Thyroid gland (tissue), 4 donors: Measurements from ENCODE around the gene ELOVL7. TPM values are rescaled to one million over a fixed set of nuclear protein-coding genes. Genes with fewer than 3 reads are reported as not detected.
"Not testable (repeated sequence)": the region's sequence is repeated elsewhere in the genome, so short reads cannot be mapped to it uniquely, and the experiment has no call there.

Source experiments
- DNase-seq, 2 donors: peaks; one replicate each; pipeline ENCODE4 v3.0.0-alpha.2; 2019
- H3K27ac ChIP-seq, 3 donors: fragments of 200-600 bp; sonication (generic); 1 replicate in 2 of 3; 2 replicates in 1 of 3; pipeline ENCODE4 v1.5.1; 2016 to 2019; ENCODE audit warnings: mild to moderate bottlenecking in 1 of 3, moderate library complexity in 1 of 3
- H3K27me3 ChIP-seq: fragments of 200-600 bp; sonication (generic); one replicate; pipeline ENCODE4 v1.5.1; 2019
- H3K36me3 ChIP-seq, 2 donors: fragments of 200-600 bp; sonication (generic); one replicate each; pipeline ENCODE4 v1.5.1; 2016 to 2019
- H3K4me1 ChIP-seq, 2 donors: fragments of 200-600 bp; sonication (generic); one replicate each; pipeline ENCODE4 v1.5.1; 2017 to 2019
- H3K4me3 ChIP-seq, 3 donors: fragments of 200-600 bp; sonication (generic); replicated peaks in 1 of 3; 1 replicate in 2 of 3; 2 replicates in 1 of 3; pipeline ENCODE4 v1.5.1; 2016; ENCODE audit warnings: mild to moderate bottlenecking in 1 of 3
- H3K9me3 ChIP-seq: fragments of 200-600 bp; sonication (generic); one replicate; pipeline ENCODE4 v1.5.1; 2017
- POLR2A ChIP-seq, 2 donors: fragments of 450-650 bp; IDR thresholded peaks; one replicate each; pipeline ENCODE4 v1.6.1; 2017; ENCODE audit warnings: antibody characterized with exemption in 2 of 2, mild to moderate bottlenecking in 2 of 2, moderate library complexity in 1 of 2
- WGBS, 2 donors: methylation state at CpG; one replicate each; pipeline ENCODE4 v1.1.5; 2017; 5-methylcytosine and 5-hydroxymethylcytosine counted together
- intact Hi-C: fragments of 100-400 bp; cut with DNase I; formaldehyde crosslinking; loops from one replicate; pipeline ENCODE4 v1.15.1; 2023
- total RNA-seq, 4 donors: library from RNA; depleted of rRNA; stranded (reverse); fragments of >200 nt; gene quantifications; one replicate each; pipeline ENCODE4 v1.2.3, GENCODE V29; 2016
- TF ChIP-seq, protein P1 (sequence below), 6 experiments: fragments of 200-600 bp in 3 of 6; fragments of 450-650 bp in 3 of 6; sonication (generic) in 3 of 6; IDR thresholded peaks; one replicate each; pipeline ENCODE4 v1.5.1; 2016 to 2019; ENCODE audit warnings: antibody characterized with exemption in 6 of 6, mild to moderate bottlenecking in 2 of 6, inconsistent platforms in 1 of 6, moderate library complexity in 1 of 6

Gene ELOVL7
- total RNA-seq, 4 donors from 2014 or later: 15.2 to 52.2 (median 22.7) TPM

GRCh38 chr5:60797482-60798153, 46.5 kb downstream of the ELOVL7 start:
- no peak for TF ChIP-seq POLR2A (IDR thresholded peaks at IDR 0.05)
- TF ChIP-seq, protein P1, sequence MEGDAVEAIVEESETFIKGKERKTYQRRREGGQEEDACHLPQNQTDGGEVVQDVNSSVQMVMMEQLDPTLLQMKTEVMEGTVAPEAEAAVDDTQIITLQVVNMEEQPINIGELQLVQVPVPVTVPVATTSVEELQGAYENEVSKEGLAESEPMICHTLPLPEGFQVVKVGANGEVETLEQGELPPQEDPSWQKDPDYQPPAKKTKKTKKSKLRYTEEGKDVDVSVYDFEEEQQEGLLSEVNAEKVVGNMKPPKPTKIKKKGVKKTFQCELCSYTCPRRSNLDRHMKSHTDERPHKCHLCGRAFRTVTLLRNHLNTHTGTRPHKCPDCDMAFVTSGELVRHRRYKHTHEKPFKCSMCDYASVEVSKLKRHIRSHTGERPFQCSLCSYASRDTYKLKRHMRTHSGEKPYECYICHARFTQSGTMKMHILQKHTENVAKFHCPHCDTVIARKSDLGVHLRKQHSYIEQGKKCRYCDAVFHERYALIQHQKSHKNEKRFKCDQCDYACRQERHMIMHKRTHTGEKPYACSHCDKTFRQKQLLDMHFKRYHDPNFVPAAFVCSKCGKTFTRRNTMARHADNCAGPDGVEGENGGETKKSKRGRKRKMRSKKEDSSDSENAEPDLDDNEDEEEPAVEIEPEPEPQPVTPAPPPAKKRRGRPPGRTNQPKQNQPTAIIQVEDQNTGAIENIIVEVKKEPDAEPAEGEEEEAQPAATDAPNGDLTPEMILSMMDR (IDR thresholded peaks at IDR 0.05): no peak
- Histone ChIP-seq H3K4me3 (no peak overlapping the region), H3K4me1 (no peaks in the 10 kb centered on the region), H3K9me3 (no peaks in the 10 kb centered on the region), H3K27me3 (no peaks in the 10 kb centered on the region), H3K27ac (no peak overlapping the region), H3K36me3 (no peaks in the 10 kb centered on the region)
- WGBS, 2 donors: 49 to 52% methylated on average over 6 of the region's 6 CpGs
- intact Hi-C loops: no loop called here
- no peak for DNase-seq

DNA sequence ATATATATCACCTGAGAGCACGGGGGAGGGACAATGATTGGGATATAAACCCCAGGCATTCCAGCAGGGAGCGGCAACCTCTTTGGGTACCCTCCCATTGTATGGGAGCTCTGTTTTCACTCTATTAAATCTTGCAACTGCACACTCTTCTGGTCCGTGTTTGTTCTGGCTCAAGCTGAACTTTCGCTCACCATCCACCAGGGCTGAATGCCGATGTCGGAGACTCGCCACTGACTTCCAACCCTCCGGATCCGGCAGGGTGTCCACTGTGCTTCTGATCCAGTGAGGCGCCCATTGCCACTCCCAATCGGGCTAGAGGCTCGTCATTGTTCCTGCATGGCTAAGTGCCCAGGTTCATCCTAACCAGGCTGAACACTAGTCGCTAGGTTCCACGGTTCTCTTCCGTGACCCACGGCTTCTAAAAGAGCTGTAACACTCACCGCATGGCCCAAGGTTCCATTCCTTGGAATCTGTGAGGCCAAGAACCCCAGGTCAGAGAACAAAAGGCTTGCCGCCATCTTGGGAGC, 48.6 kb downstream of the ELOVL7 start:
- H3K27me3 ChIP-seq, H3K9me3 ChIP-seq, H3K4me3 ChIP-seq, H3K27ac ChIP-seq, DNase-seq, intact Hi-C loops, H3K4me1 ChIP-seq, H3K36me3 ChIP-seq: not testable (repeated sequence)
- 91 to 92% methylated on average over 17 to 18 of the region's 18 CpGs for WGBS, 2 donors

GRCh38 chr5:60794691-60795090, 49.4 kb downstream of the ELOVL7 start:
- Histone ChIP-seq H3K27me3 (no peaks in the 10 kb centered on the region), H3K27ac (no peak overlapping the region), H3K36me3 (no peaks in the 10 kb centered on the region), H3K4me1 (no peaks in the 10 kb centered on the region), H3K9me3 (no peaks in the 10 kb centered on the region), H3K4me3 (no peak overlapping the region)
- no peak for DNase-seq
- 94 to 97% methylated on average over 2 of the region's 2 CpGs for WGBS, 2 donors
- TF ChIP-seq, protein P1 (IDR thresholded peaks at IDR 0.05): no peak
- TF ChIP-seq POLR2A (IDR thresholded peaks at IDR 0.05): no peak
- intact Hi-C loops: no loop called here

GRCh38 chr5:60792438-60792837, 51.6 kb downstream of the ELOVL7 start:
- Histone ChIP-seq H3K27ac (no peak overlapping the region), H3K27me3 (no peaks in the 10 kb centered on the region), H3K4me3 (no peak overlapping the region), H3K4me1 (no peaks in the 10 kb centered on the region), H3K36me3 (no peaks in the 10 kb centered on the region), H3K9me3 (no peaks in the 10 kb centered on the region)
- WGBS, 2 donors: 88 to 92% methylated on average over 2 of the region's 2 CpGs
- TF ChIP-seq POLR2A (IDR thresholded peaks at IDR 0.05): no peak
- TF ChIP-seq, protein P1 (IDR thresholded peaks at IDR 0.05): no peak
- intact Hi-C loops: no loop called here
- DNase-seq: no peak

DNA sequence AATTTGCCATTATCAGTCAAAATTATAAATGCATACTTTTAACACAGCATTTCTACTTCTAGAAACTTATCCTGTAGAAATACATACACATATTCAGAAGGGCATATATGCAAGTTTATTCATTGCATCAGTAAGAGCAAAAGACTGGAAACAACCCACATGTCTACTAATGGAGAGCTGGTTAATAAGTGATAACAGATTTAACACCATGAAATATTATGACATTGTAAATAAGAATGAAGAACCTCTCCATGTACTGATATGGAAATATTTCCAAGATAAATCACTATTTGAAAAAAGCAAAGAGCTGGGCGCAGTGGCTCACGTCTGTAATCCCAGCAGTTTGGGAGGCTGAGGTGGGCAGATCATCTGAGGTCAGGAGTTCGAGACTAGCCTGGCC, 54.5 kb downstream of the ELOVL7 start:
- no peak for TF ChIP-seq POLR2A (IDR thresholded peaks at IDR 0.05)
- TF ChIP-seq, protein P1 (IDR thresholded peaks at IDR 0.05): no peak
- H3K27me3 ChIP-seq: no peaks in the 10 kb centered on the region
- 73 to 93% methylated on average over 3 of the region's 3 CpGs for WGBS, 2 donors
- H3K27ac ChIP-seq: no peak overlapping the region
- no peak for DNase-seq
- H3K4me3 ChIP-seq: no peak overlapping the region
- H3K4me1 ChIP-seq: peaks cover 0 to 4% of the 10 kb centered on the region in 2 donors
- no peaks in the 10 kb centered on the region for H3K36me3 ChIP-seq
- intact Hi-C loops: no loop called here
- H3K9me3 ChIP-seq: no peaks in the 10 kb centered on the region
